Measurements from ENCODE around the gene VSIR.

GRCh38 chr10:71812913-71813590 is 39.7 kb upstream of the VSIR start:
- TF ChIP-seq POLR2A (IDR thresholded peaks at IDR 0.05) = no peak
- TF ChIP-seq CTCF (IDR thresholded peaks at IDR 0.05) = no peak

Data from heart left ventricle (tissue), 13 donors.